Karpas-422 (cell line): ENCODE results near the gene KCNJ14. TPM values are rescaled to one million over a fixed set of nuclear protein-coding genes. Genes with fewer than 3 reads are reported as not detected.

Experiments
- DNase-seq: peaks from one replicate; pipeline ENCODE4 v3.0.0-alpha.2; 2015
- H2AFZ ChIP-seq: fragments of 200-600 bp; sonication (generic); 2 replicates; pipeline ENCODE4 v1.6.1; 2014; ENCODE audit warnings: antibody characterized with exemption, low read length, mixed read lengths
- H3K27ac ChIP-seq: fragments of 200-600 bp; sonication (generic); 2 replicates; pipeline ENCODE4 v1.5.1; 2014; ENCODE audit warnings: mild to moderate bottlenecking, low read length, moderate library complexity
- H3K27me3 ChIP-seq: fragments of 200-600 bp; sonication (generic); 2 replicates; pipeline ENCODE4 v1.6.1; 2014; ENCODE audit warnings: low read length, mixed read lengths
- H3K36me3 ChIP-seq: fragments of 200-600 bp; sonication (generic); 2 replicates; pipeline ENCODE4 v1.6.1; 2014; ENCODE audit warnings: low read length, mixed read lengths; ENCODE audit not compliant: insufficient read depth
- H3K4me1 ChIP-seq: fragments of 200-600 bp; sonication (generic); 2 replicates; pipeline ENCODE4 v1.6.1; 2014; ENCODE audit warnings: mild to moderate bottlenecking, low read length, mixed read lengths
- H3K4me2 ChIP-seq: fragments of 200-600 bp; sonication (generic); 2 replicates; pipeline ENCODE4 v1.6.1; 2014; ENCODE audit warnings: low read length, low read depth, mild to moderate bottlenecking; ENCODE audit not compliant: poor library complexity, severe bottlenecking
- H3K4me3 ChIP-seq: fragments of 200-600 bp; sonication (generic); 2 replicates; pipeline ENCODE4 v1.5.1; 2014; ENCODE audit warnings: mild to moderate bottlenecking, antibody characterized with exemption, low read length, mixed read lengths
- H3K79me2 ChIP-seq: fragments of 200-600 bp; sonication (generic); 2 replicates; pipeline ENCODE4 v1.6.1; 2014; ENCODE audit warnings: mild to moderate bottlenecking, low read length, mixed read lengths
- H3K9ac ChIP-seq: fragments of 200-600 bp; sonication (generic); 2 replicates; pipeline ENCODE4 v1.6.0; 2014; ENCODE audit warnings: low read length
- H3K9me2 ChIP-seq: fragments of 200-600 bp; sonication (generic), shearing (Covaris generic); replicated peaks from 2 replicates; pipeline ENCODE4 v1.6.0; 2014; ENCODE audit warnings: mild to moderate bottlenecking, low read length, moderate library complexity; ENCODE audit not compliant: insufficient read depth
- H3K9me3 ChIP-seq: fragments of 300-700, 200-600 bp; sonication (generic); 2 replicates; pipeline ENCODE4 v1.6.1; 2014; ENCODE audit warnings: low read length, mixed read lengths
- H4K20me1 ChIP-seq: fragments of 200-600 bp; sonication (generic); 2 replicates; pipeline ENCODE4 v1.6.1; 2014; ENCODE audit warnings: mild to moderate bottlenecking, antibody characterized with exemption, low read length, low read depth; ENCODE audit not compliant: insufficient read depth
- total RNA-seq: library from RNA; depleted of rRNA; stranded (reverse); fragments of >200 nt; shearing (Covaris generic); gene quantifications from 2 replicates; pipeline ENCODE4 v1.2.3, GENCODE V29; 2014; ENCODE audit warnings: low replicate concordance

The KCNJ14 gene
- total RNA-seq, 1 experiment from 2014 or later, result 1.1 TPM

DNA sequence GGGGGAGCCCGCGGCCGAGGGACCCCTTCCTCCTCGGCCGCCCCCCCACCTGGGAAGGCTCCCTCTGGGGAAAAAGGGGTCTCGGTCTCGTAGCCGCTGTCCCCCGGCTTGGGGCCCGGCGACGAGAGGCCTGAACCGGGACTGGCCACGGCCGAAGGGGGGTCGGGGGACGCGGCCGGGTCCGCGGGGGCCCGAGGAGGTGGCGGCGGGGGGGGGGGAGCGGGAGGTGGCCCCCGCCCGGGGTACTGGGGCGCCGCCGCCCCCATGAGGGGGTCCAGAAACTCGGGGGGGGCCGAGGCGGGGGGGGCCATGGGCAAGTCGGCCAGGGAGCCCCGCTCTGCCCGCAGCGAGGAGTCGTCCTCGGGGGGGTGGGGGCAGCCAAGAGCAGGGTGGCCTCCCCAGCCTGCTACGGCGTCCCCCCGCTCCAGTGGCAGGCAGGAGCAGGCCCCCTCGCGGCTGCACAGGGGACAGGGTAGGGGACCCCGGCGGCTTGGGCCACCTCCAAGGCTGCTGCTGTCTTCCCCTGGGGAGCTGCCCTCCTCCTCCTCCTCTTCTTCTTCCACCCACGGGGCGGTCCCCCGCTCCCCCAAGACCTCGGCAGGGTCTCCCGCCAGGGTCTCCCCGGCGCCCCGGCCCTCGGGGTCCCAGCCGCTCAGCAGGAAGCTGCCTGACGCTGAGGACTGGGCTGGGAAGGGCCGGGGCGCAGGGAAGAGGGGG, 43.4 kb downstream of the KCNJ14 start:
- Histone ChIP-seq H3K27ac (no peak overlapping the region), H3K9ac (no peak overlapping the region), H3K27me3 (no peaks in the 10 kb centered on the region), H3K36me3 (no peaks in the 10 kb centered on the region), H3K4me1 (peaks cover 10% of the 10 kb centered on the region), H3K4me2 (no peak overlapping the region), H2AFZ (no peak overlapping the region), H3K9me3 (no peaks in the 10 kb centered on the region), H3K9me2 (no peaks in the 10 kb centered on the region), H3K4me3 (no peak overlapping the region), H4K20me1 (no peaks in the 10 kb centered on the region), H3K79me2 (no peaks in the 10 kb centered on the region)
- DNase-seq, result no peak

DNA sequence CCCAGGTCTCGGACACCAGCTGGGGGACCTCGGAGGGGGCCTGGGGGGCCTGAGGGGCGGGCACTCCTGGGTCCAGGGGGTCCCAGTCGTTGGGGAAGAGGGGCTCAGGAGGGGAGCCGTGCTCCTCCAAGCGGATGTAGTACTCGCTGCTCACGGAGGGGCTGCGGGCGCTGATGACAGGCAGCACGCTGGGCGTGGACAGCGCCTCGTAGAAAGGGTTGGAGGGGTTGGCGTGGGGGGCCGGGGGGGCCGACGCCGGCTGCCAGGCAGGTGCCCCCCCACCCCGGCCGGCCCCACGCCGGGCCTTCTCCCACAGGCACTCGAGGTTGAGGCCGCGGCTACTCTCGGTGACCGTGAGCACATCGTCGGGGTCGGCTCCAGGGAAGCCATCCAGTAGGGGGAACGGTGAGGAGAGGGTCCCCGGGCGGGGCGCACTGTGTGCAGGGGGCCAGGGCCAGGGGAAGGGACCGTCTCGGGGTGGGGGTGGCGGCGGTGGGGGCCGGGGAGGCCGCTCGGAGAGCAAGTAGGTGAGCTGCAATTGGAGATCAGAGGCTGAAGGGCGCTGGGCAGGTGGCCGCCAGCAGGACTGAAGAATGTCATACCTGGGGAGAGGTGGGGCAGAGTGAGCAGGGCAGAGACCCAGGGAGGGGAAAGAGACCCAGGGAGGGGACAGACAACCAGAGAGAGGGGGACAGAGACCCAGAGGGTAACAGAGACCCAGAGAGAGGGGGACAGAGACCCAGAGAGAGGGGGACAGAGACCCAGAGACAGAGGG, 44.1 kb downstream of the KCNJ14 start:
- no peak overlapping the region for H3K27ac ChIP-seq
- H3K27me3 ChIP-seq, result no peaks in the 10 kb centered on the region
- no peak for DNase-seq
- no peaks in the 10 kb centered on the region for H3K36me3 ChIP-seq
- H3K9me2 ChIP-seq, result no peaks in the 10 kb centered on the region
- no peaks in the 10 kb centered on the region for H3K9me3 ChIP-seq
- no peak overlapping the region for H3K9ac ChIP-seq
- no peaks in the 10 kb centered on the region for H4K20me1 ChIP-seq
- H2AFZ ChIP-seq, result no peak overlapping the region
- no peak overlapping the region for H3K4me2 ChIP-seq
- H3K4me1 ChIP-seq, result peaks cover 10% of the 10 kb centered on the region
- no peak overlapping the region for H3K4me3 ChIP-seq
- no peaks in the 10 kb centered on the region for H3K79me2 ChIP-seq

DNA sequence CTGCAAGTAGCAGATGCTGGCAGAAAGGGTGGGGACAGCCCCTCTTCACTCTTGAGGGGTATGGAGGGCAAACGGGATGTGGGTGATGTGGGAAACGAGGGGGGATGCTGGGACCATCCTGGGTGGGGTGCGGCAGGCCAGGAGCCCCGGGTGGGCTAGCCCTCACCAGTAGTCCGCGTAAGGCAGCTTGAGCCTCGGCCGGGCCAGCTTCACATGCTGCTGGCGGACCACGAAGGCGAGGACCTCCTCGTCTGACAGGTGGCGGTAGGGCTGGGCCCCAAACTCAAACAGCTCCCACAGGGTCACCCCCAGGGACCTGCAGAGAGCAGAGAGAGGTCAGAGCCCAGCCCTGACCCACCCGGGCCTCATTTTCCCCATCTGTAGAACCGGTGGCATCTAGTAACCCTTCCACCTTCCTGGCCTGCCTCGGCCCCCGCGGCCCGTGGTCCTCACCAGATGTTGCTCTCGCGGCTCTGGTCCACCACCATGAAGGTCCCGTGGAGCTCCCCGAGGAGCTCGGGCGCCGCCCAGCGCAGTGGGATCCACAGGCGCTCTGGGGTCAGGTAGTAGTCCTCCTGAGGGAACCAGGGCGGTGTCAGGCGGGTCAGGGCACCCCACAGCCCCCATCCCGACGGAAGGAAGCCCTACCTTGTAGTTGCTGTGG, 45.6 kb downstream of the KCNJ14 start:
- Histone ChIP-seq H3K4me1 (peaks cover 10% of the 10 kb centered on the region), H3K9me3 (no peaks in the 10 kb centered on the region), H3K27ac (no peak overlapping the region), H3K4me2 (no peak overlapping the region), H4K20me1 (no peaks in the 10 kb centered on the region), H3K36me3 (no peaks in the 10 kb centered on the region), H2AFZ (no peak overlapping the region), H3K4me3 (peak overlapping the region; percentile 0; the same call in 1 of the 2 replicates), H3K27me3 (no peaks in the 10 kb centered on the region), H3K79me2 (no peaks in the 10 kb centered on the region), H3K9ac (no peak overlapping the region), H3K9me2 (no peaks in the 10 kb centered on the region)
- DNase-seq, result no peak

DNA sequence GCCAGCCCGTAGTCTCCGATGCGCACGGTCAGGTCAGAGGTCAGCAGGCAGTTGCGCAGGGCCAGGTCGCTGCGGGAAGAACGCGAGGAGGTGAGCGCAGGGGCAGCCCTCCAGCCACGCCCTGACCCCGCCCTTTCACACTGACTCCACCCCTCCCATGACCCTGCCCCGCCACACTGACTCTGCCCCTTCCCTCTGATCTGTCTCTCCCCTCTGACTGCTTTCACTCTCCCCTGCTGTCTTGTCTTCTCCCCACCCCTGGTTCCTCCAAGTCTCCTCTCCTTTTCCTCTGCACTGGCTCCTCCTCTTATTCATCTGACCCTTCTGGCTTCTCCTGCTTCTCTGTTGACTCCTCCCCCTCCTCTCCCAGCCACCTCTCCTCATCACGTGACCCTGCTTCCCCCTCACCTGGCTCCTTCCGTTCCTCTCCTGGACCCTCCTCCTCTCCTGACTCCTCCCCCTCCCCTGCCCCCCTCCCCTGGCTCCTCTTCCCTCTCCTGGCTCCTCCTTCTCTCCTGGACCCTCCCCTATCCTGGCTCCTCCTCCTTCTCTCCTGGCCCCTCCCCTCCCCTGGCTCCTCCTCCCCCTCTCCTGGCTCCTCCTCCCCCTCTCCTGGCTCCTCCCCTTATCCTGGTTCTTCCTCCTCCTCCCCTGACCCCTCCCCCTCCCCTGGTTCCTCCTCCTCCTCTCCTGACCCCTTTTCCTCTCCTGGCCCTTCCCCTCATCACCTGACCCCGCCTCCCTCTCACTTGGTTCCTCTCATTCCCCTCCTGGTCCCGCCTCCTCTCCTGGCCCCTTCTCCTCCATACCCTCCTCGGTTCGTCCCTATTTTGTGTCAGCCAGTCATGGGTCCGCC, 46.3 kb downstream of the KCNJ14 start:
- no peaks in the 10 kb centered on the region for H4K20me1 ChIP-seq
- no peak overlapping the region for H3K9ac ChIP-seq
- H3K27ac ChIP-seq, result no peak overlapping the region
- no peaks in the 10 kb centered on the region for H3K9me3 ChIP-seq
- peak; percentile 96 for DNase-seq
- peak overlapping the region; percentile 0; the same call in 1 of the 2 replicates for H3K4me3 ChIP-seq
- H3K27me3 ChIP-seq, result no peaks in the 10 kb centered on the region
- peaks cover 10% of the 10 kb centered on the region for H3K4me1 ChIP-seq
- H2AFZ ChIP-seq, result no peak overlapping the region; the same call in 1 of the 2 replicates
- H3K9me2 ChIP-seq, result no peaks in the 10 kb centered on the region
- H3K36me3 ChIP-seq, result no peaks in the 10 kb centered on the region
- peak overlapping the region; percentile 6 for H3K4me2 ChIP-seq
- H3K79me2 ChIP-seq, result no peaks in the 10 kb centered on the region

DNA sequence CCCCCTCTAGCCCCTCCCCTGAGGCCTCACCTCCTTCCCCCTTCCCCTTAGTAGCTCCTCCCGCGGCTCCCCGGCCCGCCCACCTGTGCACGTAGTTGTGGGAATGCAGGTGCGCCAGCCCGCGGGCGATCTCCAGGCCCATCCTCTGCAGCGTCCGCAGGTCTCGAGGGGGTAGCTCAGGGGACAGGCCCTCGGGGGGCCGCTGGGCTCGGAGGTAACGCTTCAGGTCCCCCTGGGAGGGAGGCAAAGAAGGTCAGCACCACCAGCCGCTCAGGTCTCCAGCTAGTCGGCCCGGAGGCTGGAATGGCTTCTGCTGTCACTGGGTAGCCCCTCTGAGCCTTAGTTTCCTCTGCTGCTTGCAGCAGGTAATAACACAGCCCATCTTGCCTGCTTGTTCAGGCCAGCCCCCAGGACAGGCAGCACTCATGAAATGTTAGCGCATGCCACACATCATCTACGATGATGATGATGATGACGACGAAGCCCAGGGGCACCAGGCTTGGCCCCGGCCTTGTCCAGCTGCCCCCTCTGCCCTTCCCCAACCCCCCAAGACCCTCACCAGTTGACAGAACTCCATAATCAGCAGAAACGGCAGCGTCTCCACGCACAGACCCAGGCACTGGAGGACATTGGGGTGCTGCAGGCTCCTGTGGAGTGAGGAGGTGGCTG, 47.1 kb downstream of the KCNJ14 start:
- no peak overlapping the region for H3K4me3 ChIP-seq
- no peaks in the 10 kb centered on the region for H3K9me2 ChIP-seq
- no peaks in the 10 kb centered on the region for H3K79me2 ChIP-seq
- H3K9me3 ChIP-seq, result no peaks in the 10 kb centered on the region
- no peaks in the 10 kb centered on the region for H3K36me3 ChIP-seq
- DNase-seq, result no peak
- H3K27ac ChIP-seq, result no peak overlapping the region
- no peaks in the 10 kb centered on the region for H4K20me1 ChIP-seq
- H3K27me3 ChIP-seq, result no peaks in the 10 kb centered on the region
- no peak overlapping the region for H3K4me2 ChIP-seq
- no peak overlapping the region for H3K9ac ChIP-seq
- H2AFZ ChIP-seq, result no peak overlapping the region; the same call in 1 of the 2 replicates
- H3K4me1 ChIP-seq, result peaks cover 10% of the 10 kb centered on the region

DNA sequence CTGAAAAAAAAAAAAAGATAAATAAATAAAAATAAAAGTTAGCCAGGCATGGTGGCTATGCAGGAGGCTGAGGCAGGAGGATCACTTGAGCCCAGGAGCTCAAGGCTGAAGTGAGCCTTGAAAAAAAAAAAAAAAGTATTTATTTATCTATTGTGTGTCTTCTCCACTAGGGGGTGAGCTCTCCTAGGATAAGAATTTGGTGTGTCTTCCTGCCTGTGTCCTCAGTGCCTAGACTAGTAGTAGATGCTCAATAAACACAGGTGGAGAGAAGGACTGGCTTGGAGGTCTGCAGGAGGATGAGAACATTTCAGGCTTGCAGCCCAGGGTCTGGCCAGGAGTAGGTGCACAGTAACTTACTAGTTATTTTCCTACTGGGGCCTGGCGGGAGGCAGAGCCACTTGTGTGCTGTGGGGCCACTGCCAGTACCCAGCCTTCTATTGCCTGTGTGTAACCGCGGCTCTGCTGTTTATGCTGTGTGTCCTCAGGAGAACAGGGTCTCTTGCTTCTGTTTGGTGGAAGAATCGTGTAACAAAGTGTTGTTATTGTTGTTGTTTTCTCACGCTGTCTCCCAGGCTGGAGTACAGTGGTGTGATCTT, 50.9 kb downstream of the KCNJ14 start:
- peaks cover 7% of the 10 kb centered on the region for H3K4me1 ChIP-seq
- H4K20me1 ChIP-seq, result no peaks in the 10 kb centered on the region
- H3K4me2 ChIP-seq, result no peak overlapping the region
- no peaks in the 10 kb centered on the region for H3K36me3 ChIP-seq
- DNase-seq, result peak; percentile 87
- no peak overlapping the region for H3K9ac ChIP-seq
- H3K4me3 ChIP-seq, result no peak overlapping the region
- H3K9me3 ChIP-seq, result no peaks in the 10 kb centered on the region
- H2AFZ ChIP-seq, result no peak overlapping the region
- no peaks in the 10 kb centered on the region for H3K9me2 ChIP-seq
- H3K79me2 ChIP-seq, result no peaks in the 10 kb centered on the region
- H3K27me3 ChIP-seq, result no peaks in the 10 kb centered on the region
- H3K27ac ChIP-seq, result no peak overlapping the region

DNA sequence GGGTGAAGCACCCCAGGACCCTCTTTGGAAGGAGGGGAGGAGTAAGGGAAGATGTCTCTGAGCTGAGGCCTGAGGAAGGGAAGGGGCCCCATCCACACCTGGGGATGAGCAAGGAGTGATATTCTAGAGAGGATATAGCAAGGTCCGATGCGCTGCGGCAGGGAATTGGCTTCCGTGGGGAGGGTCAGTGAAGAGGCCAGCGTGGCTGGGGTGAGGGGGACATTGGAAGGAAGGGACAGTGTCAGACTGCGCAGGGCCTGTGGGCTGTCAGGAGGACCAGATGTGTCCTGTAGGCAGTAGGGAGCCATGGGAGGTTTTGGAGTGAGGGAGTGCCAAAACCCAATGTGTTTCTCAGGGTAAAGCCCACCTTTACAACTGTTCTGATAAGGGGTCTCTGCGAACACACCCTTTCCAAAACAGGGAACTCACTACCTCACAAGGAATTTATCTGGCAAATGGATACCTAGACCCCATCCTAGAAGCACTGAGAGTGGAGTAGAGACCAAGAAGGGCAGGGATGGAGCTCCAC, 52.6 kb downstream of the KCNJ14 start:
- Histone ChIP-seq H3K9ac (no peak overlapping the region), H3K4me1 (peaks cover 12% of the 10 kb centered on the region), H3K9me3 (no peaks in the 10 kb centered on the region), H4K20me1 (no peaks in the 10 kb centered on the region), H2AFZ (no peak overlapping the region), H3K4me3 (no peak overlapping the region), H3K9me2 (no peaks in the 10 kb centered on the region), H3K27me3 (no peaks in the 10 kb centered on the region), H3K79me2 (no peaks in the 10 kb centered on the region), H3K27ac (no peak overlapping the region), H3K4me2 (no peak overlapping the region), H3K36me3 (no peaks in the 10 kb centered on the region)
- DNase-seq, result peak; percentile 33
